HUES6 (cell line): Measurements from ENCODE around the gene ZBTB2.
"Not testable (repeated sequence)": the region's sequence is repeated elsewhere in the genome, so short reads cannot be mapped to it uniquely, and the experiment has no call there.

Experiments
- H3K27ac ChIP-seq: 2 replicates; pipeline ENCODE4 v1.7.0; 2013; ENCODE audit warnings: low read depth, mild to moderate bottlenecking, low read length, inconsistent platforms
- H3K27me3 ChIP-seq: 2 replicates; pipeline ENCODE4 v1.6.1; 2013; ENCODE audit warnings: low read length; ENCODE audit not compliant: control insufficient read depth, insufficient read depth
- H3K36me3 ChIP-seq: 2 replicates; pipeline ENCODE4 v1.6.1; 2013; ENCODE audit warnings: low read length; ENCODE audit not compliant: control insufficient read depth, insufficient read depth
- H3K4me1 ChIP-seq: 2 replicates; pipeline ENCODE4 v1.6.1; 2013; ENCODE audit warnings: low read length; ENCODE audit not compliant: control insufficient read depth, insufficient read depth
- H3K4me3 ChIP-seq: 2 replicates; pipeline ENCODE4 v1.5.1; 2013; ENCODE audit warnings: low read depth, low read length
- H3K9ac ChIP-seq: one replicate; pipeline ENCODE4 v1.6.1; 2013; ENCODE audit warnings: mild to moderate bottlenecking, low read length
- H3K9me3 ChIP-seq: 2 replicates; pipeline ENCODE4 v1.6.1; 2013; ENCODE audit warnings: low read depth, low read length; ENCODE audit not compliant: control insufficient read depth, insufficient read depth

Gene ZBTB2

DNA sequence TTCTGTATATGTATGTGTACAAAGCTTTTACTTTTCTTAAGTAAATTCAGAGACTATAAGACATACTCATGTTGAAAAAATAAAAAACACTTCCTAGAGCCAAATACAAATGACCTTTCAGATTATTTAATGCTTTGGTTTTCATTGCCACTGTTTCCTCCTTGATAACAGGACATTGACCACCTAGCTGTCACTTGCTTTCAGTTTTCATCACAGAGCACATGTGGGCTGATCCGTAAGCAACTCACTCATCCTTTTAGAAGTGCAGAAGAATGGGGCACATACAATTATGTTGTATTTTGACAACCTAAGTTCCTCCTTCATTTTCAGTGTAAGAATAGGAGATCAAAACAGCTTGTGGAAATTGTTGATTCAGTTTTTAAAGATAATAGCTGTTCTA, 6.2 kb downstream of the ZBTB2 start:
- peaks cover 4% of the 10 kb centered on the region; the same call in 1 of the 2 replicates for H3K36me3 ChIP-seq
- no peak overlapping the region for H3K4me3 ChIP-seq
- H3K4me1 ChIP-seq: peaks cover 9% of the 10 kb centered on the region; the same call in 1 of the 2 replicates
- no peaks in the 10 kb centered on the region for H3K9me3 ChIP-seq
- no peak overlapping the region for H3K9ac ChIP-seq
- no peaks in the 10 kb centered on the region for H3K27me3 ChIP-seq
- no peak overlapping the region for H3K27ac ChIP-seq

DNA sequence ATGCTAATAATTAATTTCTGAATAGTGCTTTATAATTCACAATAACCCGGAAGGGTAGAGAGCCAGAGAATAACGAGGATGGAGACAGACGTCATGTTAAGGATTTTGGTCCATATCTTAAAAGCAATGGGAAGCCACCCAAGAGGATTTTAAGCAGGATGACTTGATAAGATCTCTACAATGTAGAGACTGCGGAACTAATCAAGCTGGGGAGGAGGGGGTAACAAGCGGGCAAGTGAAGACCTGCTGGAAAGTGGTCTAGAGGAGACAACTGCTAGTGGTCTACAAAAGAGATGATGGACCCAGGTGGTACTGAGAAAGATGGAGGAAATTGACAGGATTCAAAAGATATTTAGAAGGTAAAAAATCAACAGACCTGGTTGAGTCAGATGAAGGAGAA, 7.2 kb downstream of the ZBTB2 start:
- Histone ChIP-seq H3K36me3 (peaks cover 4% of the 10 kb centered on the region; the same call in 1 of the 2 replicates), H3K9ac (no peak overlapping the region), H3K4me3 (no peak overlapping the region), H3K9me3 (no peaks in the 10 kb centered on the region), H3K27ac (no peak overlapping the region), H3K27me3 (no peaks in the 10 kb centered on the region), H3K4me1 (peaks cover 12% of the 10 kb centered on the region; the same call in 1 of the 2 replicates)

DNA sequence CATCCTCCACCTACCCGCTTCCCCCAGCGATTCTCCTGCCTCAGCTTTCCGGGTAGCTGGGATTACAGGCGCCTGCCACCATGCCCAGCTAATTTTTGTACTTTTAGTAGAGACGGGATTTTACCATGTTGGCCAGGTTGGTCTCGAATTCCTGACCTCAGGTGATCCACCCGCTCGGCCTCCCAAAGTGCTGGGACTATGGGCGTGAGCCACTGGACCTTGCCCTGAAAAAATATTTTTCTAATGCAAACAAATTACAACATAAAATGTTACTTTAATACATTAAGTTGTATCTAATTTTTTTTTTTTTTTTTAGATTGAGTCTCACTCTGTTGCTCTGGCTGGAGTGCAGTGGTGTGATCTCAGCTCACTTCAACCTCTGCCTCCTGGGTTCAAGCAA, 8.7 kb downstream of the ZBTB2 start:
- not testable (repeated sequence) for H3K27me3 ChIP-seq, H3K27ac ChIP-seq, H3K9ac ChIP-seq, H3K36me3 ChIP-seq, H3K4me3 ChIP-seq, H3K9me3 ChIP-seq
- peaks cover 12% of the 10 kb centered on the region; the same call in 1 of the 2 replicates for H3K4me1 ChIP-seq

DNA sequence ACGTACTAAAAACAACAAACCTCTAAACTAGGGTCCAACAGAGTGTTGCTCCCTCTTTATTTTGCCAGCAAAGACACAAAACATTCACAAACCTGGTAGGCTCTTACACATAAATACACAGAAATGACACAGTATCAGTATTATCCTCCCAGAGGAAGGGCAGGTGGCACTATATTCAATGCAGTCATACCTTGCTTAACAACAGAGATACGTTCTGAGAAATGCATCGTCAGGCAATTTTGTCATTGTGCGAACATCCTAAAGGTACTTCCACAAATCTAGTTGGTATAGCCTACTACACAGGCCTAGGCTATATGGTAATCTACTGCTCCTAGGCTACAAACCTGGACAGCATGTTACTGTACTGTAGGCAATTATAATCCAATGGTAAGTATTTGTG, 9.6 kb downstream of the ZBTB2 start:
- H3K9me3 ChIP-seq: peaks cover 2% of the 10 kb centered on the region; the same call in 1 of the 2 replicates
- H3K27me3 ChIP-seq: no peaks in the 10 kb centered on the region
- H3K36me3 ChIP-seq: peaks cover 2% of the 10 kb centered on the region; the same call in 1 of the 2 replicates
- H3K4me1 ChIP-seq: peaks cover 12% of the 10 kb centered on the region; the same call in 1 of the 2 replicates
- no peak overlapping the region for H3K27ac ChIP-seq
- no peak overlapping the region for H3K9ac ChIP-seq
- H3K4me3 ChIP-seq: no peak overlapping the region

DNA sequence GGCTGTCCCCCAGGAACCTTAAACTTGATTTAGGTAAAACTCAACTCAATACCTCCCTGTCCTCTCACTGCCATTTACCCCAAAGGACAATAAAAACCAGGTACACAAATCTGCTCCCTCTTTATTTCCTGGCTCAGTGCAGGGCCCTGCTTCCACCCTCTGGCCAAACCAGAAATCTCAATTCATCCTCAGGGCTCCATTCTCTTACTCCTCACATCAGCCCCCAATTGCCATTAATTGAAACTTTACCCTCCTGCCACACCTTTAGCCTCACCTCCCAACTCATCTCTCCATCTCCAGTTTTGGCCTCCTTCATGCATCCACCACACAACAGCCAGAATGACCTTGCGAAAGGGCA, 10.5 kb downstream of the ZBTB2 start:
- H3K27ac ChIP-seq: no peak overlapping the region
- H3K4me3 ChIP-seq: no peak overlapping the region
- H3K9ac ChIP-seq: no peak overlapping the region
- peaks cover 12% of the 10 kb centered on the region; the same call in 1 of the 2 replicates for H3K4me1 ChIP-seq
- peaks cover 2% of the 10 kb centered on the region; the same call in 1 of the 2 replicates for H3K36me3 ChIP-seq
- no peaks in the 10 kb centered on the region for H3K27me3 ChIP-seq
- H3K9me3 ChIP-seq: peaks cover 3% of the 10 kb centered on the region; the same call in 1 of the 2 replicates

DNA sequence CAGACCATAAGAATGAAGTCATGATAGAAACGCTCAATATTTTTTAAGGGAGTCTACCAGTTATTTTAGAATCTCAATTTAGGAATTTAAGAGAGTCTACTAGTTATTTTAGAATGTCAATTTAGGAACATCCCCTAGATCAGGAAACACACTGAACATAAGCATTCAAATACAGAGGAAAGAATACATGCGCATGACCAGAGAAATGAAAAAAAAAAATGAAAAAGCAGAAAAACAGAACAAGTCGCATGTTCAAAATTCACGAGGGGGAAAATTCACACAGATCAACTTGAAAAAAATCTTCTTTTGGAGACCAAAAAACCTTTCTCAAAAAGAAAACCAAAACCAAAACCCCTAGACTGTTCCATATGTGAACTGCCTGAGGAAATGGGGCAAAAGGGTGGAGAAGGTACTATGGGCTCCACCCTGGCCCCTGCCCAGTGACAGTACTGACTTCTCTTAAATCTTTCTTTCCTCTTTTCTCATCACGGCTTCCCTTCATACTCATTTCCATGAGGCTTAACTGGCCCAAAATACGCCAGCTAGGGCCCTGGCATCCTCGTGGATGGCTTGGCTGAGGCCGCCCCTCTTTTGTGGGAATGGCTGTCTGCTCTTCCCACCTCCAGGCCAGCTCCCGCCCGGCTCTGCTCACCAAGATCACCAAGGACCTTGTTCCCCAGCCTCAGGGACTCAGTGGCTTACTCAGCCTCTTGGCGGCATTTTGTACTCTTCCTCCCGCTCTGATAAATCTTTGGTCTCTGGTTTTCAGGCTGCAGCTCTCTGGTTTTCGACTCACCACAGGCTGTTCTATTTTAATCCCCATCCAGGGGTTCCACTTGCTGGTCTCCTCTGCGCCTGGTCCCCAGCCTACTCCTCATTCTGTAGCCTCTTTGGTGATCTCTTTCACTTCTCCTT, 11.2 kb downstream of the ZBTB2 start:
- peaks cover 2% of the 10 kb centered on the region; the same call in 1 of the 2 replicates for H3K36me3 ChIP-seq
- H3K27me3 ChIP-seq: no peaks in the 10 kb centered on the region
- no peak overlapping the region for H3K4me3 ChIP-seq
- H3K27ac ChIP-seq: no peak overlapping the region
- peaks cover 13% of the 10 kb centered on the region; the same call in 1 of the 2 replicates for H3K4me1 ChIP-seq
- H3K9ac ChIP-seq: no peak overlapping the region
- peaks cover 3% of the 10 kb centered on the region; the same call in 1 of the 2 replicates for H3K9me3 ChIP-seq

DNA sequence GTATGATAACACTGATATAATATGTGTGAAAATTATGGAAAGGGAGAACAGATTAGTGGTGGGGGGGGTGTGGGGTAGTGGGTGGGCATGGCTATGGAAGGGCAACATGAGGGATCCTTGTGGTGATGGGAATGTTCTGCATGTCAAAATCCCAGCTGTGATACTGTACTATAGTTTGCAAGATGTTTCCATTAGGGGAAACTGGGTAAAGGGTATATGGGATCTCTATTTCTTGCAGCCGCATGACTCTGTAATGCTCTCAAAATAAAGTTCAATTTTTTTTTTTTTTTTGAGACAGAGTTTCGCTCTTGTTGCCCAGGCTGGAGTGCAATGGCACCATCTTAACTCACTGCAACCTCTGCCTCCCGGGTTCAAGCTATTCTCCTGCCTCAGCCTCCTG, 14.3 kb downstream of the ZBTB2 start:
- Histone ChIP-seq H3K9me3 (peaks cover 3% of the 10 kb centered on the region; the same call in 1 of the 2 replicates), H3K9ac (no peak overlapping the region), H3K36me3 (0 out of 2 replicates have a peak, but pooled peaks cover 3% of the 10 kb centered on the region), H3K4me1 (peaks cover 32% of the 10 kb centered on the region), H3K27ac (no peak overlapping the region), H3K4me3 (no peak overlapping the region), H3K27me3 (no peaks in the 10 kb centered on the region)

DNA sequence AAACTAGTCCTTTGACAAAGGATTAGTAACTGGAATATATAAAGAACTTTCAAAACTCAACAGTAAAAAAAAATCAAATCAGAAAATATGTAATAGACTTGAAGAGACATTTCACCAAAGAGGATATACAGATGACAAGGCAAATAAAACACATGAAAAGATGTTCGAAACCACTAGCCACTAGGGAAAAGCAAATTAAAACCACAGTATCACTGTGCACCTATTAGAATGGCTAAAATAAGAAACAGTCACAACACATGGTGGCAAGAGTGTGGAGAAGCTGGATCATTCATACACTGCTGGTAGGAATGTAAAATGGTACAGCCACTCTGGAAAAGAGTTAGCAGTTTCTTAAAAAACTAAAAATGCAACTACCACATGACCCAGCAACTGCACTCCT, 14.9 kb downstream of the ZBTB2 start:
- H3K9me3 ChIP-seq: peaks cover 3% of the 10 kb centered on the region; the same call in 1 of the 2 replicates
- H3K9ac ChIP-seq: no peak overlapping the region
- no peaks in the 10 kb centered on the region for H3K27me3 ChIP-seq
- peaks cover 6% of the 10 kb centered on the region for H3K36me3 ChIP-seq
- H3K4me1 ChIP-seq: peaks cover 32% of the 10 kb centered on the region
- no peak overlapping the region for H3K27ac ChIP-seq
- H3K4me3 ChIP-seq: no peak overlapping the region

DNA sequence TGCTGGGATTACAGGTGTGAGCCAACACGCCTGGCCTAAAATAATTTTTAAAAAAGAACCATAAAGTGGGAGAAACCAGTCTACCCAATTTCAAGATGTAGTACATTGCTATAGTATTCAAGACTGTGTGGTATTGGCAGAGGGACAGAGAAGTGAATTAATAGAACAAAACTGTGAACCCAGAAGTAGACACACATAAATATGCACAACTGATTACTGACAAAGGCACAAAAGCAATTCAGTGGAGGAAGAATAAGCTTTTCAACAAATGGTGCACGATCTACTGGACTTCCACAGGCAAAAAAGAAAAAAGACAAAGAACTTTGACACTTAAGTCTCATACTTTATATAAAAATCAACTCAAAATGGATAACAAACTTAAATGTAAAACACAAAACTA, 15.5 kb downstream of the ZBTB2 start:
- H3K4me3 ChIP-seq: no peak overlapping the region
- peaks cover 3% of the 10 kb centered on the region; the same call in 1 of the 2 replicates for H3K9me3 ChIP-seq
- H3K9ac ChIP-seq: no peak overlapping the region
- H3K27me3 ChIP-seq: no peaks in the 10 kb centered on the region
- H3K36me3 ChIP-seq: peaks cover 12% of the 10 kb centered on the region
- no peak overlapping the region for H3K27ac ChIP-seq
- H3K4me1 ChIP-seq: peaks cover 30% of the 10 kb centered on the region

DNA sequence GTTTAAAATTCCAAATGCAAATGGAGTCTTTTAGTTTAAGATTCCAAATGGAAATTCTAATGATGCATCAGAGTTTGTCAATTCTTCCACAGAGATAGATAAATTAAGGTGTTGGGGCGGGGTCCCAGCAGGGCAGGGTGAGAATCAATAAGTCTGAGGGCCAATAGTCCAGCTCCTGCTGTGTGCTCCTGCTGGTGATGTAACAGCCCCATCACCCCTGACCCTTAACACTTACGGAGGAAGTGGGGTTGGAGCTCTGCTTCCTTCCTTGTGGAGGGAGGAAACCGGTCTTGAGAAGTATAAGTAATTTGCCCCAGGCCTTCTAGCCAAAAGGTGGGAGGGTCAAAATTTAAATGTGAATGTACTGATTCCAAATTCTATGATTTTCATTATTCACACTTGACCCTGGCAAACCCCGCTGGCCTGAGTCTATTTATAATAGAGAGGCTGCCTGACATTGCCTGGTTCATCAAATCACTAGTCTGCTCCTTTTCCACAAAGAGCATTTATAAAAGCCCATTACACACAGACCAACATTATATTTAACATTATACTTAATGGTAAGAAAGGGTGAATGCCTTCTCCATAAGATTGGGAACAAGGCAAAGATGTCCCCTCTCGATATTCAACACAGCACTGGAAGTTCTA, 17.2 kb downstream of the ZBTB2 start:
- H3K27ac ChIP-seq: peak overlapping the region; percentile 46; the same call in 1 of the 2 replicates
- H3K36me3 ChIP-seq: peaks cover 16% of the 10 kb centered on the region
- no peaks in the 10 kb centered on the region for H3K27me3 ChIP-seq
- H3K4me1 ChIP-seq: peaks cover 25% of the 10 kb centered on the region
- H3K9ac ChIP-seq: peak overlapping the region; percentile 17
- peak overlapping the region; percentile 46; the same call in 1 of the 2 replicates for H3K4me3 ChIP-seq
- peaks cover 3% of the 10 kb centered on the region; the same call in 1 of the 2 replicates for H3K9me3 ChIP-seq

DNA sequence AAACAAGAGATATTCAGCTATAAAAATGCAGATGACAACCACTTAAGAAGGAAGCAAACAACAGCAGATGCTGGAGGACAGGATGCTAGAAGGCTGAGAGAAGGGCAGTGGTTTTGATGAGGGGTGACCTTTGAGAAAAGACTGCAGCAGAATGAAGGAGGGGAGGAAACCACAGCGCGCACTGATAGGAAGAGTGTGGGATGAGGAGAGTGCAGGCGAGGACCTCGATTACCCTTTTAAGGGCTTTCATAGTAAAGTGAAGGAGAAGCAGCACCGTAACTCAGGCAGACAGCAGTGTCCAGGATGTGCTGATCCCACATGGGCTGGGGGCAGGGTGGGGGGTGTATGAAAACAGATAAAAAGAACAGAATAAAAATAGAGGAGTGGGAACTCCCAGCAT, 19.2 kb downstream of the ZBTB2 start:
- no peaks in the 10 kb centered on the region for H3K27me3 ChIP-seq
- H3K36me3 ChIP-seq: peaks cover 19% of the 10 kb centered on the region
- H3K9me3 ChIP-seq: peaks cover 3% of the 10 kb centered on the region; the same call in 1 of the 2 replicates
- H3K9ac ChIP-seq: no peak overlapping the region
- peaks cover 25% of the 10 kb centered on the region for H3K4me1 ChIP-seq
- H3K4me3 ChIP-seq: no peak overlapping the region
- no peak overlapping the region for H3K27ac ChIP-seq
